BE2C (cell line): ENCODE data around the gene PIP4K2C.
"Not testable (repeated sequence)": the region's sequence is repeated elsewhere in the genome, so short reads cannot be mapped to it uniquely, and the experiment has no call there.

Experiments used
- DNase-seq: peaks from one replicate; pipeline ENCODE4 v3.0.0-alpha.2; 2020
- H3K27me3 ChIP-seq: fragments of 250-450 bp; sonication (Bioruptor Pico); 2 replicates; pipeline ENCODE4 v1.5.1; 2020; ENCODE audit warnings: mild to moderate bottlenecking
- H3K36me3 ChIP-seq: fragments of 250-450 bp; sonication (Bioruptor Pico); 2 replicates; pipeline ENCODE4 v1.5.1; 2020; ENCODE audit warnings: mild to moderate bottlenecking
- H3K4me1 ChIP-seq: fragments of 250-450 bp; sonication (Bioruptor Pico); 2 replicates; pipeline ENCODE4 v1.5.1; 2020
- H3K4me3 ChIP-seq: 2 replicates; pipeline ENCODE4 v1.5.1; 2011; ENCODE audit warnings: low read depth, low read length
- H3K9me3 ChIP-seq: fragments of 250-450 bp; sonication (Bioruptor Pico); 2 replicates; pipeline ENCODE4 v1.5.1; 2020
- TF ChIP-seq, protein P1 (sequence below): IDR thresholded peaks from 2 replicates; pipeline ENCODE4 v1.5.1; 2012; ENCODE audit warnings: mild to moderate bottlenecking, low read depth, low read length

The PIP4K2C gene

DNA sequence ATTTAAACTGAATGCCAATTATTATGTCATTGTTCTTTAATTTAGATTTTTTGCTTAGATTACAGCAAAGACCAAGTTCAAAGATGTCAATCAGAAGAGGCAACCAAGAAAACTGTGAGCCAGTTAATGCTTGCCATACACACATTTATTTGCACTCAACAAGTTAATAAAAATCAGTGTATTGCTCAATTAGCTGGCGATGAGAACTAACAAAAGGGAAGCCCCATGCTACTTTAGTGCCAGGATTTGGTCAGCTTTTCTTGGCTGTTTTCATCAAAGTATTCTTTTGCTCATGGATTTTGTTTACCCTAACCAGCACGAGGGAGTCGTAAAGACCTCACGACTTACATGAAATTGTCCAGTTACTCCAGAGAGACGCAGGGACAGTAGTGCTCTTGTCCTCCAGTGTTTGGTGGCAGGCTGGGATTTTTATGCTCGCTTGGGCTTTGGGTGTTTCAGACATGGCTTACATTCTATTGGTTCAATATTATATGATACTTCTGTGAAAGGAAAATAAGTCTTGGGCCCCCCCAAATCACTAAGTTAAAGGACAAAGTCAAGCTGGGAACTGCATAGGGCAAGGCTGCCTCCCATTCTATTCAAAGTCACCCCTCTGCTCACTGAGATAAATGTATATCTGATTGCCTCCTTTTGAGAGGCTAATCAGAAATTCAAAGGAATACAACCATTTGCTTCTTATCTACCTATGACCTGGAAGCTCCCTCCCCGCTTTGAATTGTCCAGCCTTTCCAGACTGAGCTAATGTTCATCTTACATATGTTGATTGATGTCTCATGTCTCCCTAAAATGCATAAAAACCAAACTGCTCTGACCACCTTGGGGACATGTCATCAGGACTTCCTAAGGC, 49.4 kb downstream of the PIP4K2C start:
- Histone ChIP-seq H3K4me3 (no peak overlapping the region), H3K27me3 (peaks cover 13% of the 10 kb centered on the region), H3K36me3 (no peaks in the 10 kb centered on the region), H3K9me3 (no peaks in the 10 kb centered on the region; the same call in 1 of the 2 replicates), H3K4me1 (no peaks in the 10 kb centered on the region)
- no peak for DNase-seq
- TF ChIP-seq, protein P1, sequence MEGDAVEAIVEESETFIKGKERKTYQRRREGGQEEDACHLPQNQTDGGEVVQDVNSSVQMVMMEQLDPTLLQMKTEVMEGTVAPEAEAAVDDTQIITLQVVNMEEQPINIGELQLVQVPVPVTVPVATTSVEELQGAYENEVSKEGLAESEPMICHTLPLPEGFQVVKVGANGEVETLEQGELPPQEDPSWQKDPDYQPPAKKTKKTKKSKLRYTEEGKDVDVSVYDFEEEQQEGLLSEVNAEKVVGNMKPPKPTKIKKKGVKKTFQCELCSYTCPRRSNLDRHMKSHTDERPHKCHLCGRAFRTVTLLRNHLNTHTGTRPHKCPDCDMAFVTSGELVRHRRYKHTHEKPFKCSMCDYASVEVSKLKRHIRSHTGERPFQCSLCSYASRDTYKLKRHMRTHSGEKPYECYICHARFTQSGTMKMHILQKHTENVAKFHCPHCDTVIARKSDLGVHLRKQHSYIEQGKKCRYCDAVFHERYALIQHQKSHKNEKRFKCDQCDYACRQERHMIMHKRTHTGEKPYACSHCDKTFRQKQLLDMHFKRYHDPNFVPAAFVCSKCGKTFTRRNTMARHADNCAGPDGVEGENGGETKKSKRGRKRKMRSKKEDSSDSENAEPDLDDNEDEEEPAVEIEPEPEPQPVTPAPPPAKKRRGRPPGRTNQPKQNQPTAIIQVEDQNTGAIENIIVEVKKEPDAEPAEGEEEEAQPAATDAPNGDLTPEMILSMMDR, result no peak

DNA sequence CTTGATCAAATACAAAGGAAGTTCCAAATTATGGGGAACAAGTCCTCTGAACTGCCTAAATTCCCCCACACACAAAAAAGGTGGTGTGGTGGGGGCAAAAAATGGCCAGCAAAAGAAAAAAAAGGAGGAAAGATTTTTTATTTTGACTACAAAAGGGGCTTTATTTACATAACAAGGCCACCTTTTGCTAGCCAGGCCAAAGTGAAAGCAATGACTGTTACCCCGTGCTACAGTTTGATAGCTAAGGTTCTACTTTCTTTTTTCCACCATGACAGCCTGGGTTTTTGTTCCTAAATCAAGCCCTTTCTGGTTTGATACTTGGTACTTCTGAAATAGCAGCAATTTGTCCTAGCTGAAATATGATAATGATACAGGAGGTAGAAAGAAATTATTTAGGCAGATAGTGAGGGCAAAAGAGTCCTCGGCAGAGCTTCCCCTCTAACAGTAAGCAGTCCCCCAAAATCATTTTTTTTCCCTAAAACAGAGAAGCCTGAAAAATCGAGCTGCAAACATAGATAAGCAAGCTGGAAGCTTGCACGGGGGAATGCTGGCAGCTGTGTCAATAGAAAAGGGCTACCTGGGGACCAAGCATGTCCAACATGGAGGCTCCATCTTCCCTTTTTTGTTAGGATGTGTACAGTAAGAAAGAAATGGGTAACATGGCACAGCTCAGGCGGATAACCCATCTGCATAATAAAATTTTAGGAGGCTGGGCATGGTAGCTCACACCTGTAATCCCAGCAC, 50.9 kb downstream of the PIP4K2C start:
- H3K36me3 ChIP-seq, result no peaks in the 10 kb centered on the region
- H3K4me3 ChIP-seq, result no peak overlapping the region
- peaks cover 13% of the 10 kb centered on the region for H3K27me3 ChIP-seq
- peaks cover 4% of the 10 kb centered on the region for H3K9me3 ChIP-seq
- TF ChIP-seq, protein P1, result no peak
- DNase-seq, result no peak
- no peaks in the 10 kb centered on the region for H3K4me1 ChIP-seq

DNA sequence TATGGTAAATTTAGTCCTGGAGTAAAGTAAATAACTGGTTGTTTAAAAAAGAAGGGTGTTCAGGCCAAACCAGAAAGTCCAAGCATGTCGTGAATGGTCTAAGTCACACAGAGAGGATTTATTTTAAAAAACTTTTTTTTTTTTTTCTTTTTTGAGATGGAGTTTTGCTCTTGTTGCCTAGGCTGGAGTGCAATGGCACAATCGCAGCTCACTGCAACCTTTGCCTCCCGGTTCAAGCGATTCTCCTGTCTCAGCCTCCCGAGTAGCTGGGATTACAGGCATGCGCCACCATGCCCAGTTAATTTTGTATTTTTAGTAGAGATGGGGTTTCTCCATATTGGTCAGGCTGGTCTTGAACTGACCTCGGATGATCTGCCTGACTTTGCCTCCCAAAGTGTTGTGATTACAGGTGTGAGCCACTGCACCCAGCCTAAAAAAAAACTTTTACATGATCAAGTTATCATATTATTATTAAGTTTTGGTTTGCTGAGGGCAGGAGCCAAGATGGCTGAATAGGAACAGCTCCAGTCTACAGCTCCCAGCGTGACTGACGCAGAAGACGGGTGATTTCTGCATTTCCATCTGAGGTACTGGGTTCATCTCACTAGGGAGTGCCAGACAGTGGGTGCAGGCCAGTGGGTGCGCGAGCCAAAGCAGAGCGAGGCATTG, 55.1 kb downstream of the PIP4K2C start:
- not testable (repeated sequence) for H3K36me3 ChIP-seq, H3K27me3 ChIP-seq, H3K4me1 ChIP-seq, H3K9me3 ChIP-seq, H3K4me3 ChIP-seq, DNase-seq

DNA sequence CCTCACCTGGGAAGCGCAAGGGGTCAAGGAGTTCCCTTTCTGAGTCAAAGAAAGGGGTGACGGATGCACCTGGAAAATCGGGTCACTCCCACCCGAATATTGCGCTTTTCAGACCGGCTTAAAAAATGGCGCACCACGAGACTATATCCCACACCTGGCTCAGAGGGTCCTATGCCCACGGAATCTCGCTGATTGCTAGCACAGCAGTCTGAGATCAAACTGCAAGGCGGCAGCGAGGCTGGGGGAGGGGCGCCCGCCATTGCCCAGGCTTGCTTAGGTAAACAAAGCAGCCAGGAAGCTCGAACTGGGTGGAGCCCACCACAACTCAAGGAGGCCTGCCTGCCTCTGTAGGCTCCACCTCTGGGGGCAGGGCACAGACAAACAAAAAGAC, 55.7 kb downstream of the PIP4K2C start:
- H3K9me3 ChIP-seq, DNase-seq: not testable (repeated sequence)

More for the DNA sequence above, 55.7 kb downstream of the PIP4K2C start:
- not testable (repeated sequence) for H3K36me3 ChIP-seq, H3K4me1 ChIP-seq, H3K27me3 ChIP-seq, H3K4me3 ChIP-seq
